CD8-positive, alpha-beta memory T cell (primary cell): ENCODE measurements around the gene USH1G. TPM values are rescaled to one million over a fixed set of nuclear protein-coding genes. Genes with fewer than 3 reads are reported as not detected.
"Not testable (repeated sequence)": the region's sequence is repeated elsewhere in the genome, so short reads cannot be mapped to it uniquely, and the experiment has no call there.

Source experiments
- CTCF ChIA-PET: fragments of 350-600 bp; sonication (Branson Sonifier 250); formaldehyde crosslinking; loops from one replicate; lab custom pipeline; 2021; ENCODE audit warnings: antibody characterized with exemption; lab: Charles Lee
- POLR2A ChIA-PET: fragments of 350-600 bp; sonication (Branson Sonifier 250); formaldehyde crosslinking; loops from one replicate; lab custom pipeline; 2021; ENCODE audit warnings: antibody characterized with exemption; lab: Charles Lee
- DNase-seq, 5 donors: peaks; one replicate each; pipeline versions ENCODE4 v3.0.0 to v3.0.0-alpha.2; 2020 to 2022; ENCODE audit warnings: mixed read lengths in 1 of 5
- H3K27ac ChIP-seq: one replicate; pipeline ENCODE4 v1.7.0; 2013; ENCODE audit warnings: low read depth, mild to moderate bottlenecking, low read length, moderate library complexity
- H3K27me3 ChIP-seq: 2 replicates; pipeline ENCODE4 v1.7.0; 2013; ENCODE audit warnings: low read length, mild to moderate bottlenecking; ENCODE audit not compliant: insufficient read depth, poor library complexity, severe bottlenecking
- H3K36me3 ChIP-seq: 2 replicates; pipeline ENCODE4 v1.7.0; 2013; ENCODE audit warnings: mild to moderate bottlenecking, low read length, moderate library complexity; ENCODE audit not compliant: insufficient read depth
- H3K4me1 ChIP-seq: 2 replicates; pipeline ENCODE4 v1.7.0; 2013; ENCODE audit warnings: mild to moderate bottlenecking, low read length, moderate library complexity; ENCODE audit not compliant: insufficient read depth
- H3K4me3 ChIP-seq: 2 replicates; pipeline ENCODE4 v1.7.0; 2013; ENCODE audit warnings: mild to moderate bottlenecking, low read length
- H3K9me3 ChIP-seq: 2 replicates; pipeline ENCODE4 v1.7.0; 2013; ENCODE audit warnings: mild to moderate bottlenecking, low read length
- H3K27ac Mint-ChIP-seq, 8 donors: one replicate each; pipeline ENCODE4 v1.8.0; 2020 to 2021; ENCODE audit warnings: mixed read lengths in 8 of 8, mild to moderate bottlenecking in 6 of 8, inconsistent platforms in 3 of 8, moderate library complexity in 3 of 8
- H3K27me3 Mint-ChIP-seq, 2 donors: one replicate each; pipeline ENCODE4 v1.8.0; 2020 to 2021; ENCODE audit warnings: mixed read lengths in 2 of 2, mild to moderate bottlenecking in 1 of 2, moderate library complexity in 1 of 2
- H3K36me3 Mint-ChIP-seq, 3 donors: one replicate each; pipeline ENCODE4 v1.8.0; 2020 to 2021; ENCODE audit warnings: mixed read lengths in 3 of 3, inconsistent platforms in 1 of 3, mild to moderate bottlenecking in 1 of 3
- H3K4me1 Mint-ChIP-seq, 3 donors: one replicate each; pipeline ENCODE4 v1.8.0; 2020 to 2021; ENCODE audit warnings: mixed read lengths in 3 of 3, inconsistent platforms in 1 of 3, mild to moderate bottlenecking in 1 of 3
- H3K4me3 Mint-ChIP-seq, 7 donors: one replicate each; pipeline ENCODE4 v1.8.0; 2020 to 2021; ENCODE audit warnings: mixed read lengths in 7 of 7, mild to moderate bottlenecking in 6 of 7, moderate library complexity in 4 of 7, inconsistent platforms in 2 of 7
- H3K9me3 Mint-ChIP-seq, 5 donors: one replicate each; pipeline ENCODE4 v1.8.0; 2020 to 2022; ENCODE audit warnings: mixed read lengths in 5 of 5, mild to moderate bottlenecking in 3 of 5, moderate library complexity in 2 of 5, inconsistent platforms in 1 of 5
- polyA plus RNA-seq: library from polyadenylated mRNA; unstranded; fragments of 300-500 nt; fragmentation: Illumina TruSeq; gene quantifications from one replicate; pipeline ENCODE4 v1.2.3, GENCODE V29; 2021
- total RNA-seq, 2 experiments: library from RNA; stranded (reverse); gene quantifications; one replicate each; pipeline ENCODE4 v1.2.3, GENCODE V29; 2021

The USH1G gene
- not detected for total RNA-seq
- polyA plus RNA-seq = not detected

GRCh38 chr17:74922694-74923537, at the start of gene USH1G:
TSS of gene USH1G (minus strand) at chr17:74923255. CDS start at chr17:74923073, 182 bp downstream.
- Mint-ChIP-seq H3K36me3 (no peaks in the 10 kb centered on the region), H3K4me1 (peaks cover 0 to 27% (median 5%) of the 10 kb centered on the region in 3 donors), H3K27ac (peak within 1 kb of the TSS in 1 of 8 donors; percentile 19), H3K4me3 (peak within 1 kb of the TSS in 6 of 7 donors; percentile 54 to 81 (median 63)), H3K27me3 (peaks cover 38 to 68% of the 10 kb centered on the region in 2 donors), H3K9me3 (no peaks in the 10 kb centered on the region)
- H3K4me1 ChIP-seq = peaks cover 9% of the 10 kb centered on the region
- peak in 1 of 5 donors; percentile 6 for DNase-seq
- no peaks in the 10 kb centered on the region for H3K36me3 ChIP-seq
- POLR2A ChIA-PET = interaction anchor here (0.6 kb wide), 1 partner anchor 38 kb away, joined by 3 read pairs; no protein-coding TSS in a partner anchor
- H3K27ac ChIP-seq = no peak within 1 kb of the TSS
- H3K4me3 ChIP-seq = no peak within 1 kb of the TSS
- H3K27me3 ChIP-seq = peaks cover 33% of the 10 kb centered on the region
- CTCF ChIA-PET = interaction anchor here (1.2 to 3.1 kb wide), 3 partner anchors 35 to 91 kb away, joined by 4 to 21 read pairs (median 14); no protein-coding TSS in a partner anchor
- H3K9me3 ChIP-seq = no peaks in the 10 kb centered on the region

GRCh38 chr17:74972107-74972972, 49.3 kb upstream of the USH1G start, which contains the start of gene HID1:
TSS of gene HID1 (minus strand) at chr17:74972759. CDS start at chr17:74972656, 103 bp downstream.
- peak; percentile 69 to 87 (median 77) for DNase-seq
- Histone ChIP-seq H3K27ac (no peak within 1 kb of the TSS), H3K9me3 (no peaks in the 10 kb centered on the region), H3K36me3 (no peaks in the 10 kb centered on the region), H3K27me3 (peaks cover 8% of the 10 kb centered on the region), H3K4me1 (peaks cover 13% of the 10 kb centered on the region), H3K4me3 (peak within 1 kb of the TSS; percentile 64)
- H3K27ac Mint-ChIP-seq = peak within 1 kb of the TSS in 5 of 8 donors; percentile 48 to 88 (median 68)
- H3K36me3 Mint-ChIP-seq = peaks cover 0 to 1% (median 0%) of the 10 kb centered on the region in 3 donors
- no peaks in the 10 kb centered on the region for H3K9me3 Mint-ChIP-seq
- CTCF ChIA-PET = interaction anchor here (0.6 to 8.4 kb wide), 8 partner anchors 12 to 317 kb away, joined by 3 to 84 read pairs (median 4); partner anchors contain the start of genes CDR2L, MRPL58 and SLC25A19
- H3K4me3 Mint-ChIP-seq = peak within 1 kb of the TSS; percentile 79 to 90 (median 84)
- peaks cover 5 to 20% (median 6%) of the 10 kb centered on the region in 3 donors for H3K4me1 Mint-ChIP-seq
- POLR2A ChIA-PET = interaction anchor here (0.5 to 1.6 kb wide), 3 partner anchors 11 to 124 kb away, joined by 3 to 6 read pairs (median 6); partner anchors contain the start of gene MRPL58
- H3K27me3 Mint-ChIP-seq = peaks cover 4 to 22% of the 10 kb centered on the region in 2 donors

- no peaks in the 10 kb centered on the region for H3K9me3 ChIP-seq
- peaks cover 5 to 20% (median 6%) of the 10 kb centered on the region in 3 donors for H3K4me1 Mint-ChIP-seq
- peaks cover 8% of the 10 kb centered on the region for H3K27me3 ChIP-seq
- H3K36me3 Mint-ChIP-seq = peaks cover 0 to 1% (median 0%) of the 10 kb centered on the region in 3 donors
- H3K27ac Mint-ChIP-seq = no peak overlapping the region
- H3K27me3 Mint-ChIP-seq = peaks cover 4 to 21% of the 10 kb centered on the region in 2 donors
- POLR2A ChIA-PET = interaction anchor here (0.5 to 0.6 kb wide), 2 partner anchors 125 to 200 kb away, joined by 3 read pairs; no protein-coding TSS in a partner anchor
- peak overlapping the region; percentile 59 to 89 (median 68) for H3K4me3 Mint-ChIP-seq
- no peak for DNase-seq
- H3K4me1 ChIP-seq = peaks cover 13% of the 10 kb centered on the region
- no peaks in the 10 kb centered on the region for H3K36me3 ChIP-seq
- no peak overlapping the region for H3K27ac ChIP-seq
- no peak overlapping the region for H3K4me3 ChIP-seq
- CTCF ChIA-PET = interaction anchor here (1.0 to 8.4 kb wide), 7 partner anchors 12 to 318 kb away, joined by 3 to 84 read pairs (median 6); partner anchors contain the start of genes CDR2L, MRPL58 and SLC25A19
- no peaks in the 10 kb centered on the region for H3K9me3 Mint-ChIP-seq
Measured at GRCh38 chr17:74971842-74972106, 48.7 kb upstream of the USH1G start.

GRCh38 chr17:74971069-74971841, 48.2 kb upstream of the USH1G start:
- no peaks in the 10 kb centered on the region for H3K9me3 Mint-ChIP-seq
- peaks cover 8% of the 10 kb centered on the region for H3K27me3 ChIP-seq
- peaks cover 5 to 20% (median 6%) of the 10 kb centered on the region in 3 donors for H3K4me1 Mint-ChIP-seq
- ChIA-PET POLR2A (interaction anchor here (0.6 kb wide), 1 partner anchor 201 kb away, joined by 3 read pairs; no protein-coding TSS in a partner anchor), CTCF (interaction anchor here (1.0 to 8.4 kb wide), 7 partner anchors 11 to 318 kb away, joined by 3 to 84 read pairs (median 6); partner anchors contain the start of genes CDR2L, MRPL58 and SLC25A19)
- H3K27ac Mint-ChIP-seq = peak overlapping the region in 3 of 8 donors; percentile 4 to 72 (median 29)
- no peak overlapping the region for H3K4me3 ChIP-seq
- no peak for DNase-seq
- no peak overlapping the region for H3K27ac ChIP-seq
- H3K27me3 Mint-ChIP-seq = peaks cover 4 to 19% of the 10 kb centered on the region in 2 donors
- peaks cover 13% of the 10 kb centered on the region for H3K4me1 ChIP-seq
- peaks cover 0 to 1% (median 0%) of the 10 kb centered on the region in 3 donors for H3K36me3 Mint-ChIP-seq
- H3K4me3 Mint-ChIP-seq = peak overlapping the region; percentile 59 to 89 (median 69)
- H3K9me3 ChIP-seq = no peaks in the 10 kb centered on the region
- no peaks in the 10 kb centered on the region for H3K36me3 ChIP-seq

- no peak overlapping the region for H3K4me3 ChIP-seq
- H3K27ac ChIP-seq = no peak overlapping the region
- peaks cover 8% of the 10 kb centered on the region for H3K27me3 ChIP-seq
- H3K27ac Mint-ChIP-seq = peak overlapping the region in 2 of 8 donors; percentile 4 to 14
- H3K4me3 Mint-ChIP-seq = peak overlapping the region; percentile 23 to 82 (median 58)
- H3K36me3 Mint-ChIP-seq = peaks cover 0 to 1% (median 0%) of the 10 kb centered on the region in 3 donors
- ChIA-PET CTCF (interaction anchor here (8.4 kb wide), 1 partner anchor 11 kb away, joined by 84 read pairs; no protein-coding TSS in a partner anchor), POLR2A (no interaction called here)
- no peaks in the 10 kb centered on the region for H3K9me3 ChIP-seq
- H3K9me3 Mint-ChIP-seq = no peaks in the 10 kb centered on the region
- H3K4me1 Mint-ChIP-seq = peaks cover 5 to 20% (median 6%) of the 10 kb centered on the region in 3 donors
- H3K27me3 Mint-ChIP-seq = peaks cover 2 to 14% of the 10 kb centered on the region in 2 donors
- peaks cover 13% of the 10 kb centered on the region for H3K4me1 ChIP-seq
- DNase-seq = no peak
- no peaks in the 10 kb centered on the region for H3K36me3 ChIP-seq
Measured at GRCh38 chr17:74970395-74970794, 47.3 kb upstream of the USH1G start.

- H3K36me3 Mint-ChIP-seq = not testable (repeated sequence)
- CTCF ChIA-PET = interaction anchor here (1.2 to 8.4 kb wide), 2 partner anchors 10 to 145 kb away, joined by 4 to 84 read pairs; no protein-coding TSS in a partner anchor
Measured at GRCh38 chr17:74969501-74969900, 46.4 kb upstream of the USH1G start.

More at GRCh38 chr17:74969501-74969900, 46.4 kb upstream of the USH1G start:
- not testable (repeated sequence) for H3K4me3 ChIP-seq, H3K27me3 Mint-ChIP-seq, H3K4me3 Mint-ChIP-seq, H3K9me3 Mint-ChIP-seq, H3K9me3 ChIP-seq, H3K36me3 ChIP-seq, H3K27ac ChIP-seq, H3K27ac Mint-ChIP-seq, H3K27me3 ChIP-seq, DNase-seq
- H3K4me1 ChIP-seq = peaks cover 13% of the 10 kb centered on the region
- H3K4me1 Mint-ChIP-seq = peaks cover 6 to 20% (median 8%) of the 10 kb centered on the region in 3 donors
- POLR2A ChIA-PET = interaction anchor here (0.6 to 0.7 kb wide), 2 partner anchors 41 to 302 kb away, joined by 3 to 4 read pairs; no protein-coding TSS in a partner anchor
